CD4-positive, alpha-beta T cell treated with Interferon alpha-2 for 1 hour (primary cell): ENCODE results near the gene HASPIN.

Experiments
- DNase-seq, 2 donors: peaks; one replicate each; pipeline ENCODE4 v3.0.0-alpha.2; 2020 to 2022

Gene HASPIN

DNA sequence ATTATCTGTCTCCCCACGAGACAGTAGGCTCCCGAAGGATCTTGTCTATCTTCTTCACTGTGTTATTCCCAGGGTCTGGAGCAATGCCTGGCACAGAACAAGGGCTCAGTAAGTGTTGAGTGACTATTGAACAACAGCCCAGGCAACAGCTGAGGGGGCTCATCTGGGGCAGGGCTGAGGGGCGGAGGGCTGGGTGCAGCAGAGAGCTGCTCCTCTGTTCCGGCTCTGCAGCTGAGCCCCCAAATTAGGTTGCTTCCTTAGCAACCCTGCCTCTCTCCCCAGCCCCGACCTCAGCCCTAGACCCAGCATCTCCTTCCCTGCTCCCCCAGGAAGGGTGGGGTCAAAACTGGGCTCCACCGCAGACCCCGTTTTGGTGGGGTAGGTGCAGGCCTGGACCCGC, 45.1 kb downstream of the HASPIN start:
- DNase-seq = no peak

DNA sequence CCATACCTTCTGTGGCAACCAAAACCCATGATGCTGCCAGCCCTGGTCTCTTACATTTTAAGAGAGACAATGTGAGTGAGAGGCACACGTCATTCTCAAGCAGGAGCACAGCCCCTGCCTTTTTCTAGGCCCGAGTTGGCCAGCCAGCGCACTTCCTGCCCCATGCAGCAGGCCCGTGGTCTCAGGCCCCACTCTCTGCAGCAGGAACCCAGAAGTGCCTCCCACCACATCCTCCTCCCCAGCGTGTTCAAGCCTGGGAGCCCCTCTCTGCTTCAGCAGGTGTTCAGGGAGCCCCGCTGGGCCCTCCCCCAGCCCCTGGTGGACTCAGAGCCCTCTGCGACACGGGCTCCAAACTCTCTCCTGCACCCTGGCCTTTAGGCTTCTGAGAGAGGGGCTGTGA, 46.8 kb downstream of the HASPIN start:
- peak; percentile 45 to 47 for DNase-seq

DNA sequence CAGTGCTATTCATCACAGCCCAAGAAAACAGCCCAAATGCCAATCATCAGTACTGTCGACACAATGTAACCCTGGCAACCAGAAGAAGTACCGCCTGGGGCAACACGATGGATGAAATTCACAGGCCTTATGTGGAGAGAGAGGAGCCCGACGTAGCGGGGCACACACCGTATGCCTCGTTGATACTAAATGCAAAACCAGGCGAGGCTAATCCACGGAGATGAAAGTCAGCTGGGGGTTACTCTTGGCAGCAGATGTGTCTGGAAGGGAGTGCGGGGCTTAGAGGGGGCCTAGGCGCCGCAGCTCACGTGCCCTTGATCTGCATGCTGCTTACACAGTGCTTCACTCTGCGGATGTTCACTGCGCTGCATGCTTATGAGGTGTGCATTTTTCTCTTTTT, 47.4 kb downstream of the HASPIN start:
- DNase-seq = no peak

DNA sequence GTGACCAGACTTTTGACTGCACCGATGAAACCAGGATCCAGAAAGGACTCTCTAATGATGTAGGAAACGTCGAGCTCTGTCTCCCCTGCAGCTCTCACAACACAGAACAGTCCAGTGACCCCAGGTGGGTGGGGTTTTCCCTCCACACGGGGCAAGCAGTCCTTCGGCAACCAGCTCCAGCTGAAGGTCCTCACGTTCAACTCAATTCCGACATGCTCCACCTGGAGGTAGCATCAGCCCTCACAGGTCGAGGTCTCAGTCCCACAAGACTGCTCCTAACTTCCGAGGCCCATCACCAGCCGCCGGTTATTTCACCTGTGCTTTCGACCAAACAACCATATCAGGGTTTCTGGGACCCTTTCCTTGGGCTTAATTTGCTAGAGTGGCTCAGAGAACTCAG, 49.1 kb downstream of the HASPIN start:
- DNase-seq = no peak

DNA sequence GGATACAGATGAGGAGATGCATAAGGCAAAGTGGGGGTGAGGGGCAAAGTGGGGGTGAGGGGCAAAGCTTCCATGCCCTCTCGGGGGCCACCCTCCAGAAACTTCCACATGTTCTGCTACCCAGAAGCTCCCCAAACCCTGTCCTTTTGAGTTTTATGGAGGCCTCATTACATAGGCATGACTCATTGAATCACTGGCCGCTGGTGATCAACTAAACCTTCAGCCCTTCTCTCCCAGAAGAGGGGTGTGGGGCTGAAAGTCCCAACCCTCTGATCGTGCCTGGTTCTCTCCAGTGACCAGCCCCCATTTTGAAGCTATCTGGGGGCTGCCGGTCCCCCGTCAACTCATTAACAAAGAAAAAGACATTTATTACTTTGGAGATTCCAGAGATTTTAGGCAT, 49.8 kb downstream of the HASPIN start:
- DNase-seq = no peak

DNA sequence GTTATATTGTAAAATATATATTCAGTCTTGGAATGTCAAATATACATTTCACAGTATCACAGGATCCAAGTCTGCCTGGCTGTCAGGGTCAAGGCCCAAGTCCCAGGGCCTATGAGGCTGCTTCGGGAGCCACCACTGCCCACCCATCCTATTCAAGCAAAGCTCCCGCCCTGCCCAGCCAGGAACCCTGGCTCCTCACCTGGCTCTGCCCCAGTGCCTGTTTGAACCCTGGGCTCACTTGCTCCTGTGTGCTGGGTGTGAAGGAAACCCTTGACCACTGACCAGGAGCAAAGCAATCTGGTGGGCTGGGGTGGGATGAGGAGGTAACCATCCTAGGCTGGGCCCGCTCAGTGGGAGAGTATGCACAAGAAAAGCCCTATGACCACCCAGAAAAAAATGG, 50.3 kb downstream of the HASPIN start:
- no peak for DNase-seq
